Liver (tissue), 3 donors: ENCODE measurements around the gene NAV2.

Experiments
- CTCF ChIP-seq: fragments of 150-350 bp; IDR thresholded peaks from 2 replicates; pipeline ENCODE4 v1.5.1; 2017; ENCODE audit warnings: improper control_type of control experiment, low read depth, low read length; ENCODE audit not compliant: missing input control
- EGR1 ChIP-seq, 2 donors: IDR thresholded peaks; 2 replicates each; pipeline ENCODE4 v1.6.1; 2016 to 2018; ENCODE audit warnings: antibody characterized with exemption in 2 of 2, low read depth in 2 of 2
- FOXA1 ChIP-seq: IDR thresholded peaks from 2 replicates; pipeline ENCODE4 v1.6.1; 2016; ENCODE audit warnings: antibody characterized with exemption
- GABPA ChIP-seq, 2 donors: IDR thresholded peaks in 1 of 2; conservative IDR thresholded peaks in 1 of 2; 2 replicates each; pipeline ENCODE4 v1.6.1; 2016; ENCODE audit warnings: antibody characterized with exemption in 2 of 2, mild to moderate bottlenecking in 1 of 2, moderate library complexity in 1 of 2
- HNF4A ChIP-seq, 2 donors: conservative IDR thresholded peaks; 2 replicates each; pipeline ENCODE4 v1.6.1; 2016; ENCODE audit warnings: antibody characterized with exemption in 2 of 2, mild to moderate bottlenecking in 2 of 2
- JUND ChIP-seq, 2 donors: IDR thresholded peaks; 2 replicates each; pipeline ENCODE4 v1.6.1; 2016; ENCODE audit warnings: antibody characterized with exemption in 2 of 2
- MAX ChIP-seq: IDR thresholded peaks from 2 replicates; pipeline ENCODE4 v1.6.1; 2016; ENCODE audit warnings: antibody characterized with exemption
- NR2F2 ChIP-seq: IDR thresholded peaks from 2 replicates; pipeline ENCODE4 v1.6.1; 2016; ENCODE audit warnings: antibody characterized with exemption
- RAD21 ChIP-seq, 2 donors: IDR thresholded peaks; 2 replicates each; pipeline ENCODE4 v1.6.1; 2016; ENCODE audit warnings: antibody characterized with exemption in 2 of 2, mild to moderate bottlenecking in 2 of 2
- REST ChIP-seq: IDR thresholded peaks from 2 replicates; pipeline ENCODE4 v1.6.1; 2016; ENCODE audit warnings: antibody characterized with exemption, mild to moderate bottlenecking
- RXRA ChIP-seq, 2 donors: IDR thresholded peaks; 2 replicates each; pipeline ENCODE4 v1.6.1; 2017 to 2018; ENCODE audit warnings: antibody characterized with exemption in 2 of 2, mild to moderate bottlenecking in 1 of 2
- YY1 ChIP-seq: IDR thresholded peaks from 2 replicates; pipeline ENCODE4 v1.6.1; 2016; ENCODE audit warnings: antibody characterized with exemption, mild to moderate bottlenecking
- ZBTB33 ChIP-seq: IDR thresholded peaks from 2 replicates; pipeline ENCODE4 v1.6.1; 2016; ENCODE audit warnings: antibody characterized with exemption
- donor health status: healthy.
- donor health status: healthy.

GRCh38 chr11:20021212-20021611 is 308.6 kb downstream of the NAV2 start:
- TF ChIP-seq CTCF (no peak), RXRA (IDR thresholded peaks at IDR 0.05) (no peak), YY1 (peak; percentile 15), REST (no peak), RAD21 (IDR thresholded peaks at IDR 0.05) (no peak), ZBTB33 (no peak), NR2F2 (no peak), EGR1 (IDR thresholded peaks at IDR 0.05; ENCODE audit: low read depth in 2 of 2) (no peak), JUND (IDR thresholded peaks at IDR 0.05) (no peak), GABPA (IDR thresholded peaks at IDR 0.05 in 1 of 2, conservative IDR thresholded peaks at IDR 0.05 in 1 of 2) (no peak), HNF4A (conservative IDR thresholded peaks at IDR 0.05) (no peak), FOXA1 (no peak), MAX (no peak)
